ENCODE data around the gene BHLHE40.

BHLHE40 gene

DNA sequence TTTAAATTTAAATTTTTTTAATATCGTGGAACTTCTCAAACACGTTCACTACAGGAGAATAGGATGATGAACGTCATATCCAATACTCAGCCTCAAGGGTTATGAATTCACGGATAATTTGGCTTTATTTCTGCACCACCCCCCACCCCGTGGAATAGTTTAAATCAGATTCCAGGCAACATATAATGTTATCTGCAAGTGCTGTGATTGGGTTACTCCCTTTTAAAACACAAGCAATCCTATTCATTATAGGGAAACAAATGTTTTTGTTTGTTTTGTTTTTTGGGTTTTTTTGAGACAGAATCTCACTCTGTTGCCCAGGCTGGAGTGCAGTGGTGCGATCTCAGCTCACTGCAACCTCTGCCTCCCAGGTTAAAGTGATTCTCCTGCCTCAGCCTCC lies 30.9 kb downstream of the BHLHE40 start:
- H3K27ac ChIP-seq (ENCODE audit: insufficient read depth, low read depth, low read length, poor library complexity, severe bottlenecking): no peak overlapping the region
- peaks cover 16% of the 10 kb centered on the region for H3K4me1 ChIP-seq (ENCODE audit: control insufficient read depth, insufficient read depth, low read length)
- WGBS, 2 experiments: 96 to 98% methylated on average over 5 to 6 of the region's 6 CpGs
- H3K36me3 ChIP-seq (ENCODE audit: control insufficient read depth, insufficient read depth, low read length): no peaks in the 10 kb centered on the region
- H3K4me3 ChIP-seq (ENCODE audit: insufficient read depth, low read depth, low read length): no peak overlapping the region
- H3K27me3 ChIP-seq (ENCODE audit: control insufficient read depth, insufficient read depth, low read length, poor library complexity, severe bottlenecking): no peaks in the 10 kb centered on the region
- no peaks in the 10 kb centered on the region for H3K9me3 ChIP-seq (ENCODE audit: control insufficient read depth, low read length)

DNA sequence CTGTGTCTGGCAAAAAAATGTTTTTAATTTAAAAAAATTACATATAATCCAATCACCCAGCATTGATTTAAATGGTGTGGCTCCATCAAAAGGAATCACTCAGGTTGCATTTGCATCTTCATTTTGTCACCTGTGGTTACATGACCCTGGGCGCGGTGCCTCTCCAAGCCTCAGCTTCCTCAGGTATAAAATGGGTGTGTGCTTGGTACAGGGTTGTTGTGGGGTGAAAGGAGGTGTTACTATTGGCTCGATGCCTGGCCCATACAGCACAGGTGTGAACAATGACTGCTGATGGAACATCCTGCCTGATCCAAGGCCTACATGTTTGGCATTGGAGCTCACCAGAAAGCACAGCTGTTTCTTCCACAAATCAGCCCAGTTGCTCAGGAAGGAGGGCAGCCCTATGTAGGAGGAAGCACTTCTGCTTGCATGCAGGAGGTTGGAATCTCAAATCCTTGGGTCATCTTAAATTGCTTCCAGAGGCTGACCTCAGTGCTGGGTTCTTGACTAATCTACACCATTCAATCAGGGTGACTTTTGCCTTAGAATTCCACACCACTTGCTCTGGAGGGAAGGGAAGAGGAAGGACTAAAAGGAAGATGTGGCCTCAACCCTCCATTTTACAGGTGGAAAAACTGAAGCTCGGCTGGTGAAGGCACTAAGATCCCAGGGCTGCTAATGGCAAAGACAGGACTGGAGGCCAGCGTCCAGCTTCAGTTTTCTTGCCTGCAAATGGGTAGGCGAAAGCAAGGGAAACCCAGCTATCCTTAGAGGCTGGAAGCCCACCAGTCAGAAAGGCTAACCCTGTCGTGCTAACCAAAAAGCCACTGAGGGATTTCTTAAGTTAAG lies 31.7 kb downstream of the BHLHE40 start:
- WGBS, 2 experiments: 93 to 95% methylated on average over 7 of the region's 7 CpGs
- Histone ChIP-seq H3K4me1 (ENCODE audit: control insufficient read depth, insufficient read depth, low read length) (peaks cover 16% of the 10 kb centered on the region), H3K36me3 (ENCODE audit: control insufficient read depth, insufficient read depth, low read length) (no peaks in the 10 kb centered on the region), H3K4me3 (ENCODE audit: insufficient read depth, low read depth, low read length) (no peak overlapping the region), H3K27ac (ENCODE audit: insufficient read depth, low read depth, low read length, poor library complexity, severe bottlenecking) (no peak overlapping the region), H3K27me3 (ENCODE audit: control insufficient read depth, insufficient read depth, low read length, poor library complexity, severe bottlenecking) (no peaks in the 10 kb centered on the region), H3K9me3 (ENCODE audit: control insufficient read depth, low read length) (no peaks in the 10 kb centered on the region)

DNA sequence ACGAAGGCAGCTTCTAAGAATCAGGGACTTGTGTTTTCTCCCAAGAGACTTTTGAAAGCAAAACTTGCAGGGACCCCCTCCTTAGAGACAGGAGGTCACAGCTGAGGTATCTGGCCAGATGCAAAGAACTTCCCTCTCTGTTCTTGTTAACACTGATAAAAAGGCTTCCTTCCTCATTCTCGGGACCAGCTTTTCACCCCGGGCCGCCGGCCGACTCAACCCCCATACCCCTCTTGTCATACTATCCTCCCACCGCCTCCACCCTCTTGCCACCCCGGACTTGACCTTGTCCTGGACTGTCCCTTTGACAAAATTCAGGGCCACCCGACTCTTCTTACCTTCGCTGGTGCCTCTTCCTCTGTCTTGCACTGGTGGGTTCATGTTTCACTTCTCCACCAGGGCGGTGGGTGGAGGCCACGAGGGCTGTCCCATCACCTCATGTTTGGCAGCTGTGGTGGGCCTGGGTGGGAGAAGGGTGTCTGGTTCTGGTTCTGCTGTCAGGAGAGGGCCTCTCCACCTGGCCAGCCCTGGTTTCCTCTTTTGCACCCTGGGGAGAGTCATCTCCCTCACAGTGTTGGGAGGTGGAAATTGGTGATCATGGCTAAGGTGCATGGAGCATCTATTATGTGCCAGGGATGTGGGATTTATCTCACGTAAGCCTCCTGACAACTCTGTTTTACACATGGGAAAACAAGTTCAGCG lies 32.5 kb downstream of the BHLHE40 start:
- 91 to 92% methylated on average over 14 of the region's 14 CpGs for WGBS, 2 experiments
- Histone ChIP-seq H3K9me3 (ENCODE audit: control insufficient read depth, low read length) (no peaks in the 10 kb centered on the region), H3K27ac (ENCODE audit: insufficient read depth, low read depth, low read length, poor library complexity, severe bottlenecking) (no peak overlapping the region), H3K4me3 (ENCODE audit: insufficient read depth, low read depth, low read length) (no peak overlapping the region), H3K4me1 (ENCODE audit: control insufficient read depth, insufficient read depth, low read length) (peaks cover 19% of the 10 kb centered on the region), H3K27me3 (ENCODE audit: control insufficient read depth, insufficient read depth, low read length, poor library complexity, severe bottlenecking) (no peaks in the 10 kb centered on the region), H3K36me3 (ENCODE audit: control insufficient read depth, insufficient read depth, low read length) (no peaks in the 10 kb centered on the region)

DNA sequence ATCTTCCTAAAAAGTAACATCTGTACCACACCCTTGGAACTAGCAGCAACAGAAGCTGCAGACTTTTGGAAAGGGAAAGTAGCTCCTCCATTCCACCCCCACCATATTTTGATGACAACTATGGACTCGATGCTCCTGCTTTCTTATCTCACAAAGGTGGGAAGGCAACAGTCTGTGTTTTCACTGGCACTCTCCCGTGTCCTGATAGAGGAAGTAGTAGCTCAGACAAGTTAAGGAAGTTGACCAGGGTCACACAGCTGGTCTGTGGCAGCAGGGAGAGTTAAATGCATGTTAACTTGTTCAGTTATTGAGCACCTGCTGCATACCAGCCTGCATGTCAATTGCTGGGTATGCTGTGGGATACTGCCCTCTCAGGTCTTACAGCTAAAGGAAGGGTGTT lies 33.1 kb downstream of the BHLHE40 start:
- Histone ChIP-seq H3K36me3 (ENCODE audit: control insufficient read depth, insufficient read depth, low read length) (no peaks in the 10 kb centered on the region), H3K4me3 (ENCODE audit: insufficient read depth, low read depth, low read length) (no peak overlapping the region), H3K27ac (ENCODE audit: insufficient read depth, low read depth, low read length, poor library complexity, severe bottlenecking) (no peak overlapping the region), H3K27me3 (ENCODE audit: control insufficient read depth, insufficient read depth, low read length, poor library complexity, severe bottlenecking) (no peaks in the 10 kb centered on the region), H3K4me1 (ENCODE audit: control insufficient read depth, insufficient read depth, low read length) (peaks cover 20% of the 10 kb centered on the region), H3K9me3 (ENCODE audit: control insufficient read depth, low read length) (no peaks in the 10 kb centered on the region)
- 91 to 93% methylated on average over 2 of the region's 2 CpGs for WGBS, 2 experiments

DNA sequence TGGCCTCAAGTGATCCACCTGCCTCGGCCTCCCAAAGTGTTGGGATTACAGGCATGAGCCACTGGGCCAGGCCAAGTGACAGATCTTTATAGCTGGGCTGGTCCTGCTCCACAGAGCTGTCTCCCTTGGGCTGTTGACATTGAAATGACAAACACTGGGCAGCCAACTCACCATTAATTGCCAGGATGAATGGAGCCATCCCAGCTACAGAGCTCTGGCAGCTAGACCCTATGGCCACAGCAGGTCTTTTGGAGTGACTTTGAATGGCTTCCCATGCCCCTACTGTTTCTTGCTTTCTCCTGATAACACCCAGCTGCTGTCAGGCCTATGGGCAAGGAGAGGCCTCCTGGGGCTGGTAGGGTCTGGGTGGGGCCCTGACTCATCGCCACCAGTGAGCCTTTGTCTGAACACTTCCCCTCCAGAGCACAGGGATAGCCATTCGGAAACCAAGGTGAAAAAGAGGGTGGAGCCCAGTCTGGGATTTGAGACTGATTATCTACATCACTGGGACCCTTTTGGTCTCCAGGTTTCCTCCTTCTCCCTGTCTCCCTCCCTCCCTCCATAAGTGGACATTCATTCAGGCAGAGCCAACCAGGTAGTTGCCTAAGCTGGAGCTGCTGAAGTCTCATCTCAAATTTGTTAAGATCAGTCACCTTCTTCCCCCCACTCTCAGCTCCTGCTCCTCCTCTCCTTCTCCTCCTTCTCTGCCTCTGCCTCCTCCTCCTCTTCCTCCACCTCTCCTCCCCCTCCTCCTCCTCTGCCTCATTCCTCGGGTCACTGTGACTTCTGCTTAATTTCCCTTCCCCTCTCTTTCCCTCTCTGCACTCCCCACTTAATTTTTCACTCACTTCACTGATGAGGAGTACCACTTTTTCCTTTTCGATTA lies 34.0 kb downstream of the BHLHE40 start:
- Histone ChIP-seq H3K27ac (ENCODE audit: insufficient read depth, low read depth, low read length, poor library complexity, severe bottlenecking) (no peak overlapping the region), H3K4me1 (ENCODE audit: control insufficient read depth, insufficient read depth, low read length) (peaks cover 27% of the 10 kb centered on the region), H3K36me3 (ENCODE audit: control insufficient read depth, insufficient read depth, low read length) (no peaks in the 10 kb centered on the region), H3K4me3 (ENCODE audit: insufficient read depth, low read depth, low read length) (no peak overlapping the region), H3K27me3 (ENCODE audit: control insufficient read depth, insufficient read depth, low read length, poor library complexity, severe bottlenecking) (no peaks in the 10 kb centered on the region), H3K9me3 (ENCODE audit: control insufficient read depth, low read length) (no peaks in the 10 kb centered on the region)
- 59 to 60% methylated on average over 5 of the region's 5 CpGs for WGBS, 2 experiments

DNA sequence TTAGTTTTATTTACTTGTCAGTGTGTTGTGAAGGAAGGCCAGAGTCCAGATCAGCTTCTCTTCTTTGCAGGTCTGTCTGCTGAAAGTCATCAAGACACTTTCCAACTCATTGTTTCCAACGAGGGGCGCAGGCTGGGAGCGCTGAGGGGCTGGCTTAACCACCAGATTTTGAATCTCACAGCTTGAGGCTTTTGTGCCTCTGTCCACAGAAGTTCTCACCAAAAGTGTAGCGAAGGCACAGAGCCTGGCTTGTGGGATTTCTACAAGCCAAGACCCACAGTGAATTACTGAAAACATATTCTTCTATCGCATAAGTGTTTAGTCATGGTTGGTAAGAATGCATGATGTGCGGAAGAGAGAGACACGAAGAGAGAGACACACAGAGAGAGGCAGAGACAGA lies 35.2 kb downstream of the BHLHE40 start:
- no peak overlapping the region for H3K27ac ChIP-seq (ENCODE audit: insufficient read depth, low read depth, low read length, poor library complexity, severe bottlenecking)
- WGBS, 2 experiments: 42 to 46% methylated on average over 7 of the region's 7 CpGs
- H3K4me1 ChIP-seq (ENCODE audit: control insufficient read depth, insufficient read depth, low read length): peaks cover 28% of the 10 kb centered on the region
- H3K9me3 ChIP-seq (ENCODE audit: control insufficient read depth, low read length): no peaks in the 10 kb centered on the region
- no peak overlapping the region for H3K4me3 ChIP-seq (ENCODE audit: insufficient read depth, low read depth, low read length)
- H3K27me3 ChIP-seq (ENCODE audit: control insufficient read depth, insufficient read depth, low read length, poor library complexity, severe bottlenecking): no peaks in the 10 kb centered on the region
- H3K36me3 ChIP-seq (ENCODE audit: control insufficient read depth, insufficient read depth, low read length): no peaks in the 10 kb centered on the region

DNA sequence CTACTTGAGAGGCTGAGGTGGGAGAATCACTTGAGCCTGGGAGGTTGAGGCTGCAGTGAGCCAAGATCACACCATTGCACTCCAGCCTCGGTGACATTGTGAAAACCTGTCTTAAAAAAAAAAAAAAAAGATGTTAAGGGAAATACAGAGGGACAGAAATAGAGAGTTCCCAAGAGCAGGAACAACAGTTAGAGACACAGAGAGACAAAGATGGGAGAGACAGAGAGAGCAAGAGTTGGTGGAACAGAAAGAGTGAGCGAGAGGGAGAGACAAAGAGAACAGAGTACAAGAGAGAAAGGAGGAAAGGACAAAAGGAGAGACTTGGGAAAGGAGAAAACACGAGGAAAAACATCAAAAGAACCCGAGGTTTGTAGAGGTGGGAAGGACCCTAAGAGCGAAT lies 35.8 kb downstream of the BHLHE40 start:
- Histone ChIP-seq H3K9me3 (ENCODE audit: control insufficient read depth, low read length) (no peaks in the 10 kb centered on the region), H3K36me3 (ENCODE audit: control insufficient read depth, insufficient read depth, low read length) (no peaks in the 10 kb centered on the region), H3K27ac (ENCODE audit: insufficient read depth, low read depth, low read length, poor library complexity, severe bottlenecking) (no peak overlapping the region), H3K4me1 (ENCODE audit: control insufficient read depth, insufficient read depth, low read length) (peaks cover 28% of the 10 kb centered on the region), H3K27me3 (ENCODE audit: control insufficient read depth, insufficient read depth, low read length, poor library complexity, severe bottlenecking) (no peaks in the 10 kb centered on the region), H3K4me3 (ENCODE audit: insufficient read depth, low read depth, low read length) (no peak overlapping the region)
- WGBS, 2 experiments: 89 to 92% methylated on average over 5 of the region's 5 CpGs

DNA sequence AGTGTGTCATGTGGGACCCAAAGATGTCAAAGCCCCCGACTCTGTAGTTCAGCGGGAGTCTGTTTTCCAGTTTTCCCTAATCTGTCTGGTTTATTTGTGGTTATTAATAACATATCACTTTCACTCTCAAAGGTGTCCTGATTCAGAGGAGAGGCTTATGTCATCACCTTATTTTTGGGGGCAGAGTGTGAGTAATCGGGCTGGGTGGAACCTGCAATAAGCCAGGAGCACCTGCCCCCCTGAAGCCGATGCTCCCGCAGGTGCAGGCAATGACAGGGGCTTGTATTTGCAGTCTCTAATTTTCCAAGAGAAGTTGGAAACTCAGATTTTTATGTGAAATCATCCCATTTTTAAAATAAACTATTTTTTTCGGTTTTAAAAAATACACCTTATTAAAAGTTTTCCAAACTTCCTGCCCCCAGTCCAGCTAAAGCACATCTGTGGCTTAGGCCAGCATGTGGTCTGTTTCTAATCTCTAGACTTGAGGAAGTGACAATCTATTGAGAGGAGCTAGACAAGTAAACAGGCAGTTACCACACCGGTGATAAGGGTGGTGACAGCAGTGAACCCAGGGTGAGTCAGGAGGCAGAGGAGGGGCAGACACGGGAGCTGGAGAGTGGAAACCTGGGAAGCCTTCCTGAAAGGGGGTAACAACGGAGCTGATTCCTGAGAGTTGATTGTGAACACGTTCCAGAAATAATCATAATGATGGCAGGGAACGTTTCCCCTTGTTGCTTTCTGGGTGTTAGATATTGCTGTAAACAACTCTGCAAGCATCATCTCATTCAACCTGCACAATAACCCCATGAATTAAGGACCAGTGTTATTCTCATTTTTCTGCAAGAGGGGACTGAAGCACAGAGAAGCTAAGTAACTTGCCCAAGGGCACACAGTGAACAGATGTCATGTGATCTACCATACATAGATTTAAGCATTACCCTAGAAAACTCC lies 37.2 kb downstream of the BHLHE40 start:
- H3K27me3 ChIP-seq (ENCODE audit: control insufficient read depth, insufficient read depth, low read length, poor library complexity, severe bottlenecking): no peaks in the 10 kb centered on the region
- no peaks in the 10 kb centered on the region for H3K36me3 ChIP-seq (ENCODE audit: control insufficient read depth, insufficient read depth, low read length)
- H3K4me3 ChIP-seq (ENCODE audit: insufficient read depth, low read depth, low read length): no peak overlapping the region
- WGBS, 2 experiments: 87 to 89% methylated on average over 10 to 11 of the region's 11 CpGs
- H3K4me1 ChIP-seq (ENCODE audit: control insufficient read depth, insufficient read depth, low read length): peaks cover 28% of the 10 kb centered on the region
- no peaks in the 10 kb centered on the region for H3K9me3 ChIP-seq (ENCODE audit: control insufficient read depth, low read length)
- no peak overlapping the region for H3K27ac ChIP-seq (ENCODE audit: insufficient read depth, low read depth, low read length, poor library complexity, severe bottlenecking)

DNA sequence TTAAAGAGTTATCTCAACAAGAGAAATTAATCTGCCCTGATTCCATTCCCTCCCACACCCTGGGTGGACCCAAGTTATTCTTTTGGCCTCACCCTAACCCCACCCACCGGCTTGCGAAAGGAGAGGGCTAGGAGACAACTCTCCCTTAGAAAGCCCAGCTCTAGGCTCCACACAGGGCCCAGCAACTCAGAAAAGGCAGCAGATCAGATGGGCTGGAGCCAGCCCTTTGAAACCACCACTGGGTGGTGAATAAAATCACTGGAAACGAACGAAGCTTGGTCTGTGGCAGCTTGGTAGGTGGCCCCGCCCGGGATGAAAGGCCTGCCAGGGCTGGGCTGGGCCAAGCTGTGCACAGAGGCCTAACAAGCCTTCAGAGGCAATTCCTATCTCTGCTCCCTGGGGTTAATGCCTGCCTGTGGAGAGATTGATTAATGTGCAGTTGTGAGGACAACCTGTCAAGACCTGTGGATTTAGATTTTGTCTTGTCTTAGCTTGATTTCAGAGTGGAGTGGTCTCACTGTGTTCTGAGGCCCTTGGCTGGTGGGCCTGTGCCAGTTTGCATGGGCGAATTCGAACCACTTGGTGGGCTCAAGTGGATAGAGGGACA lies 38.8 kb downstream of the BHLHE40 start:
- Histone ChIP-seq H3K9me3 (ENCODE audit: control insufficient read depth, low read length) (no peaks in the 10 kb centered on the region), H3K4me3 (ENCODE audit: insufficient read depth, low read depth, low read length) (no peak overlapping the region), H3K27ac (ENCODE audit: insufficient read depth, low read depth, low read length, poor library complexity, severe bottlenecking) (no peak overlapping the region), H3K27me3 (ENCODE audit: control insufficient read depth, insufficient read depth, low read length, poor library complexity, severe bottlenecking) (no peaks in the 10 kb centered on the region), H3K4me1 (ENCODE audit: control insufficient read depth, insufficient read depth, low read length) (peaks cover 27% of the 10 kb centered on the region), H3K36me3 (ENCODE audit: control insufficient read depth, insufficient read depth, low read length) (no peaks in the 10 kb centered on the region)
- 62 to 68% methylated on average over 8 of the region's 8 CpGs for WGBS, 2 experiments

Measured in ectodermal cell (in vitro differentiated cells).